IMR-90 (cell line): ENCODE measurements around the gene SLC30A5.

Source experiments
- BHLHE40 ChIP-seq: fragments of 150-350 bp; IDR thresholded peaks from 2 replicates; pipeline ENCODE4 v1.6.1; 2016; ENCODE audit warnings: mild to moderate bottlenecking, low read depth, low read length
- CEBPB ChIP-seq: IDR thresholded peaks from 2 replicates; pipeline ENCODE4 v1.6.1; 2012; ENCODE audit warnings: low read depth, low read length, improper control_type of control experiment
- ELK1 ChIP-seq: fragments of 150-350 bp; IDR thresholded peaks from 2 replicates; pipeline ENCODE4 v1.6.1; 2016; ENCODE audit warnings: low read depth, mild to moderate bottlenecking, low read length, moderate library complexity, borderline replicate concordance
- FOS ChIP-seq: fragments of 150-350 bp; IDR thresholded peaks from 2 replicates; pipeline ENCODE4 v1.6.1; 2016; ENCODE audit warnings: low read depth, low read length
- MAFK ChIP-seq: IDR thresholded peaks from 2 replicates; pipeline ENCODE4 v1.6.1; 2012; ENCODE audit warnings: low read depth, low read length, improper control_type of control experiment
- MXI1 ChIP-seq: IDR thresholded peaks from 2 replicates; pipeline ENCODE4 v1.6.1; 2012; ENCODE audit warnings: low read depth, mild to moderate bottlenecking, low read length, moderate library complexity, borderline replicate concordance
- POLR2A ChIP-seq: IDR thresholded peaks from 2 replicates; pipeline ENCODE4 v1.6.1; 2012; ENCODE audit warnings: mild to moderate bottlenecking, low read depth, low read length
- RAD21 ChIP-seq: IDR thresholded peaks from 2 replicates; pipeline ENCODE4 v1.6.1; 2012; ENCODE audit warnings: low read length, improper control_type of control experiment
- RCOR1 ChIP-seq: IDR thresholded peaks from 2 replicates; pipeline ENCODE4 v1.6.1; 2012; ENCODE audit warnings: mild to moderate bottlenecking, low read length, improper control_type of control experiment; ENCODE audit not compliant: insufficient replicate concordance
- RFX5 ChIP-seq: IDR thresholded peaks from 2 replicates; pipeline ENCODE4 v1.8.0; 2012; ENCODE audit warnings: low read depth, mild to moderate bottlenecking, low read length, moderate library complexity
- SMC3 ChIP-seq: fragments of 150-350 bp; IDR thresholded peaks from 2 replicates; pipeline ENCODE4 v1.6.1; 2016; ENCODE audit warnings: low read depth, mild to moderate bottlenecking, antibody characterized with exemption, low read length, moderate library complexity
- TF ChIP-seq, protein P1 (sequence below): conservative IDR thresholded peaks from 2 replicates; pipeline ENCODE4 v1.5.1; 2012; ENCODE audit warnings: mild to moderate bottlenecking, low read depth, low read length, improper control_type of control experiment
- TF ChIP-seq, protein P2 (sequence below): fragments of 150-350 bp; IDR thresholded peaks from 2 replicates; pipeline ENCODE4 v1.6.1; 2017; ENCODE audit warnings: mild to moderate bottlenecking, antibody characterized with exemption, low read length, low read depth

- no peak for TF ChIP-seq SMC3
- TF ChIP-seq, protein P1, sequence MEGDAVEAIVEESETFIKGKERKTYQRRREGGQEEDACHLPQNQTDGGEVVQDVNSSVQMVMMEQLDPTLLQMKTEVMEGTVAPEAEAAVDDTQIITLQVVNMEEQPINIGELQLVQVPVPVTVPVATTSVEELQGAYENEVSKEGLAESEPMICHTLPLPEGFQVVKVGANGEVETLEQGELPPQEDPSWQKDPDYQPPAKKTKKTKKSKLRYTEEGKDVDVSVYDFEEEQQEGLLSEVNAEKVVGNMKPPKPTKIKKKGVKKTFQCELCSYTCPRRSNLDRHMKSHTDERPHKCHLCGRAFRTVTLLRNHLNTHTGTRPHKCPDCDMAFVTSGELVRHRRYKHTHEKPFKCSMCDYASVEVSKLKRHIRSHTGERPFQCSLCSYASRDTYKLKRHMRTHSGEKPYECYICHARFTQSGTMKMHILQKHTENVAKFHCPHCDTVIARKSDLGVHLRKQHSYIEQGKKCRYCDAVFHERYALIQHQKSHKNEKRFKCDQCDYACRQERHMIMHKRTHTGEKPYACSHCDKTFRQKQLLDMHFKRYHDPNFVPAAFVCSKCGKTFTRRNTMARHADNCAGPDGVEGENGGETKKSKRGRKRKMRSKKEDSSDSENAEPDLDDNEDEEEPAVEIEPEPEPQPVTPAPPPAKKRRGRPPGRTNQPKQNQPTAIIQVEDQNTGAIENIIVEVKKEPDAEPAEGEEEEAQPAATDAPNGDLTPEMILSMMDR: no peak
- no peak for TF ChIP-seq RCOR1
- TF ChIP-seq ELK1: no peak
- no peak for TF ChIP-seq RFX5
- TF ChIP-seq RAD21: no peak
- TF ChIP-seq CEBPB: no peak
- TF ChIP-seq POLR2A: no peak
- no peak for TF ChIP-seq MAFK
- no peak for TF ChIP-seq FOS
- no peak for TF ChIP-seq MXI1
- no peak for TF ChIP-seq BHLHE40
- TF ChIP-seq, protein P2, sequence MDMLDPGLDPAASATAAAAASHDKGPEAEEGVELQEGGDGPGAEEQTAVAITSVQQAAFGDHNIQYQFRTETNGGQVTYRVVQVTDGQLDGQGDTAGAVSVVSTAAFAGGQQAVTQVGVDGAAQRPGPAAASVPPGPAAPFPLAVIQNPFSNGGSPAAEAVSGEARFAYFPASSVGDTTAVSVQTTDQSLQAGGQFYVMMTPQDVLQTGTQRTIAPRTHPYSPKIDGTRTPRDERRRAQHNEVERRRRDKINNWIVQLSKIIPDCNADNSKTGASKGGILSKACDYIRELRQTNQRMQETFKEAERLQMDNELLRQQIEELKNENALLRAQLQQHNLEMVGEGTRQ: no peak
Measured at GRCh38 chr5:69084903-69085302, 8.9 kb upstream of the SLC30A5 start.
